A549 (cell line): ENCODE results near the gene FAM32A. TPM values are rescaled to one million over a fixed set of nuclear protein-coding genes. Genes with fewer than 3 reads are reported as not detected.

Source experiments
- ATAC-seq, 2 experiments: fragments of 200-7000 bp in 1 of 2; fragments of >200 bp in 1 of 2; cut with Nextera tagmentation in 1 of 2; cut with Tn5 transposase in 1 of 2; 3 replicates each; pipeline versions ENCODE4 v1.8.0 to v1.9.1; 2018 to 2020; ENCODE audit warnings: mild to moderate bottlenecking in 1 of 2, moderate library complexity in 1 of 2
- CTCF ChIA-PET: fragments of 300-600 bp; sonication (Branson Sonifier 250); formaldehyde crosslinking; extraction: SDS; loops from one replicate; lab custom pipeline; 2021; ENCODE audit warnings: antibody characterized with exemption, inconsistent platforms; lab: Yijun Ruan, JAX
- POLR2A ChIA-PET: fragments of 350-600 bp; formaldehyde crosslinking; extraction: SDS; loops from one replicate; lab custom pipeline; 2021; ENCODE audit warnings: antibody characterized with exemption, inconsistent platforms; lab: Yijun Ruan, JAX
- DNase-seq, 2 experiments: peaks; one replicate each; pipeline versions ENCODE4 v3.0.0 to v3.0.0-alpha.2; 2011 to 2016; ENCODE audit warnings: low read depth in 1 of 2, low spot score in 1 of 2
- FAIRE-seq: peaks from 2 replicates; lab custom pipeline; 2011; peaks lifted over from hg19 to GRCh38; lab: Jason Lieb, UNC
- H3K27ac ChIP-seq, 2 experiments: fragments of >200 bp; sonication (Bioruptor Twin); formaldehyde crosslinking; 3 replicates each; pipeline ENCODE4 v1.5.1; 2016 to 2017
- H3K4me1 ChIP-seq: fragments of >200 bp; sonication (Bioruptor Twin); formaldehyde crosslinking; 3 replicates; pipeline ENCODE4 v1.6.1; 2016
- H3K4me2 ChIP-seq: fragments of >200 bp; sonication (Bioruptor Twin); formaldehyde crosslinking; 3 replicates; pipeline ENCODE4 v1.6.1; 2016
- H3K4me3 ChIP-seq: fragments of >200 bp; sonication (Bioruptor Twin); formaldehyde crosslinking; 3 replicates; pipeline ENCODE4 v1.5.1; 2016
- H3K9me3 ChIP-seq: fragments of >200 bp; sonication (Bioruptor Twin); formaldehyde crosslinking; 3 replicates; pipeline ENCODE4 v1.6.1; 2016
- BCL3 ChIP-seq: fragments of >200 bp; sonication (Bioruptor Twin); formaldehyde crosslinking; IDR thresholded peaks from 3 replicates; pipeline ENCODE4 v1.6.1; 2016
- CHD4 ChIP-seq: fragments of 200-600 bp; sonication (generic); IDR thresholded peaks from 2 replicates; pipeline ENCODE4 v1.6.1; 2016; ENCODE audit warnings: antibody characterized with exemption, mild to moderate bottlenecking, borderline replicate concordance
- FOXS1 ChIP-seq: fragments of 250-450 bp; sonication (Bioruptor Pico); IDR thresholded peaks from 2 replicates; pipeline ENCODE4 v1.5.0; 2020; ENCODE audit warnings: mild to moderate bottlenecking, moderate library complexity
- GATA3 ChIP-seq: IDR thresholded peaks from 2 replicates; pipeline ENCODE4 v1.6.1; 2012; ENCODE audit warnings: borderline replicate concordance
- HEYL ChIP-seq: fragments of 250-450 bp; sonication (Bioruptor Pico); IDR thresholded peaks from 2 replicates; pipeline ENCODE4 v1.8.0; 2021; ENCODE audit warnings: mild to moderate bottlenecking, moderate library complexity
- HOXA7 ChIP-seq: fragments of 250-450 bp; sonication (Bioruptor Pico); IDR thresholded peaks from 2 replicates; pipeline ENCODE4 v1.5.0; 2020; ENCODE audit warnings: mild to moderate bottlenecking, moderate library complexity
- HOXB13 ChIP-seq: fragments of 250-450 bp; sonication (Bioruptor Pico); IDR thresholded peaks from 2 replicates; pipeline ENCODE4 v1.5.0; 2020; ENCODE audit warnings: low read depth, mild to moderate bottlenecking, moderate library complexity
- JUN ChIP-seq, 2 experiments: fragments of >200 bp; sonication (Bioruptor Twin); formaldehyde crosslinking; IDR thresholded peaks; 2 replicates in 1 of 2; 3 replicates in 1 of 2; pipeline ENCODE4 v1.6.1; 2016 to 2017
- MAFK ChIP-seq: fragments of 450-650 bp; IDR thresholded peaks from 2 replicates; pipeline ENCODE4 v1.6.1; 2014; ENCODE audit not compliant: partially characterized antibody
- MAX ChIP-seq: IDR thresholded peaks from 2 replicates; pipeline ENCODE4 v1.6.1; 2012
- MAZ ChIP-seq: fragments of 150-350 bp; IDR thresholded peaks from 2 replicates; pipeline ENCODE4 v1.6.1; 2014; ENCODE audit warnings: antibody characterized with exemption, low read depth, low read length, borderline replicate concordance
- MYC ChIP-seq: IDR thresholded peaks from 2 replicates; pipeline ENCODE4 v1.6.1; 2012; ENCODE audit warnings: mild to moderate bottlenecking, inconsistent platforms, low read length, improper control_type of control experiment, borderline replicate concordance
- NR3C1 ChIP-seq: fragments of >200 bp; sonication (Bioruptor Twin); formaldehyde crosslinking; IDR thresholded peaks from 3 replicates; pipeline ENCODE4 v1.6.1; 2017
- PBX3 ChIP-seq: IDR thresholded peaks from 2 replicates; pipeline ENCODE4 v1.6.1; 2012
- POLR2A ChIP-seq: IDR thresholded peaks from 2 replicates; pipeline ENCODE4 v1.6.1; 2012; ENCODE audit warnings: mild to moderate bottlenecking, low read length
- RCOR1 ChIP-seq: fragments of 150-350 bp; IDR thresholded peaks from 2 replicates; pipeline ENCODE4 v1.6.1; 2014; ENCODE audit warnings: antibody characterized with exemption, low read length, low read depth
- RNF2 ChIP-seq: fragments of 200-600 bp; sonication (generic); IDR thresholded peaks from 2 replicates; pipeline ENCODE4 v1.6.1; 2016; ENCODE audit warnings: low read depth, mild to moderate bottlenecking, antibody characterized with exemption, moderate library complexity, borderline replicate concordance
- ZC3H11A ChIP-seq: fragments of 450-650 bp; IDR thresholded peaks from 2 replicates; pipeline ENCODE4 v1.6.1; 2014; ENCODE audit warnings: antibody characterized with exemption, mild to moderate bottlenecking
- ZFP36 ChIP-seq: fragments of 450-650 bp; IDR thresholded peaks from 2 replicates; pipeline ENCODE4 v1.6.1; 2014; ENCODE audit warnings: borderline replicate concordance; ENCODE audit not compliant: partially characterized antibody
- ZNF302 ChIP-seq: fragments of 250-450 bp; sonication (Bioruptor Pico); IDR thresholded peaks from 2 replicates; pipeline ENCODE4 v1.9.0; 2021; ENCODE audit warnings: inconsistent platforms, mild to moderate bottlenecking, moderate library complexity
- WGBS: methylation state at CpG from one replicate; pipeline ENCODE4 v1.1.6; 2017; ENCODE audit errors: missing lambda C conversion rate; 5-methylcytosine and 5-hydroxymethylcytosine counted together
- polyA plus RNA-seq, 4 experiments: library from polyadenylated mRNA; depleted of rRNA in 3 of 4; stranded (reverse); fragments of >200 nt; fragmentation: RNase III in 1 of 4; extraction: RNeasy Plus Mini Kit Qiagen cat#74134 plus additional on column Dnase treatment in 1 of 4; gene quantifications; 2 replicates in 3 of 4; 3 replicates in 1 of 4; pipeline ENCODE4 v1.2.3, GENCODE V29; 2011 to 2017

FAM32A gene
- polyA plus RNA-seq, 2 of the 4 experiments (the other 2 are of a cell fraction) = 80.8 to 108 TPM

DNA sequence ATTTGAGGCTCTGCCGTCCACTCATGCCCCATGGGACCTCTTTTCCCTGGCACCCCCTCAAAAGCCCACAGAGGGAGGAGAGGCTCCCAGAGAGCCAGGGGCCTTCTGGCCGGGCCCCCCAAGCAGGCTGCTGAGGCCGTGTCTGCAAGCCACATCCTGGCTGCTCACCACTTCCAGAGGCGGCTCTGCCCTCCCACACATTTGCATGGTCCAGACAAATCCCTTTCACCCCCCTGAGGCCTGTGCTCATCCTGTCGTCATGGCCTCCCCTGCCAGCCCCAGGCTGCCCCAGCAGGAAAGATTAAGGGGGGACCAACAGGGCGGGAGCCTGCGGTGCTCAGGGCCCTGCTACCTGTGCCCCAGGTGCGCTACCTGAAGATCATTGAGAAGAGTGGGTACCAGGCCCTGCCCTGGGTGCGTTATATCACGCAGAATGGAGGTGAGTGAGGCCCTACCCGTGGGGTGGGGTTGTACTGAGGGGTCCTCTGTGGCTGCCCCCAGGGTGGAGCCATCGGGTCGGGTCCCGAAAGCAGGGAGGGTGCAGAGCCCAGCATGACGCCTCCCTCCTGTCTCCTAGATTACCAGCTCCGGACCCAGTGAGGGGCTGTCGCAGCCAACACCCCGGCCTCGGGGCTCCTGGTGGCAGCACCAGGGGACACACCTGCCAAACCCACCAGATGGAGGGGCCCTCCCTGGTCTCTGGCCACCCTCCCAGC, 48.8 kb downstream of the FAM32A start:
- H3K4me2 ChIP-seq = no peak overlapping the region
- no peak; a peak in 1 of 6 replicates for ATAC-seq
- FAIRE-seq = no peak
- H3K27ac ChIP-seq = no peak overlapping the region
- TF ChIP-seq MAX (no peak), RNF2 (no peak), MAZ (no peak), POLR2A (no peak), HOXB13 (CRISPR knock-in tag) (no peak), RCOR1 (no peak), MAFK (no peak), HOXA7 (CRISPR knock-in tag) (no peak), BCL3 (no peak), FOXS1 (CRISPR knock-in tag) (no peak), PBX3 (no peak), ZNF302 (CRISPR knock-in tag) (no peak), CHD4 (no peak), ZC3H11A (no peak), ZFP36 (no peak), GATA3 (no peak), MYC (no peak)
- no peaks in the 10 kb centered on the region for H3K9me3 ChIP-seq
- no peak for DNase-seq
- POLR2A ChIA-PET = no interaction called here
- 95% methylated on average over 15 of the region's 19 CpGs for WGBS
- H3K4me1 ChIP-seq = no peaks in the 10 kb centered on the region
- H3K4me3 ChIP-seq = no peak overlapping the region
- CTCF ChIA-PET = interaction anchor here (1.2 to 1.6 kb wide), 2 partner anchors 15 to 149 kb away, joined by 3 to 4 read pairs; no protein-coding TSS in a partner anchor

DNA sequence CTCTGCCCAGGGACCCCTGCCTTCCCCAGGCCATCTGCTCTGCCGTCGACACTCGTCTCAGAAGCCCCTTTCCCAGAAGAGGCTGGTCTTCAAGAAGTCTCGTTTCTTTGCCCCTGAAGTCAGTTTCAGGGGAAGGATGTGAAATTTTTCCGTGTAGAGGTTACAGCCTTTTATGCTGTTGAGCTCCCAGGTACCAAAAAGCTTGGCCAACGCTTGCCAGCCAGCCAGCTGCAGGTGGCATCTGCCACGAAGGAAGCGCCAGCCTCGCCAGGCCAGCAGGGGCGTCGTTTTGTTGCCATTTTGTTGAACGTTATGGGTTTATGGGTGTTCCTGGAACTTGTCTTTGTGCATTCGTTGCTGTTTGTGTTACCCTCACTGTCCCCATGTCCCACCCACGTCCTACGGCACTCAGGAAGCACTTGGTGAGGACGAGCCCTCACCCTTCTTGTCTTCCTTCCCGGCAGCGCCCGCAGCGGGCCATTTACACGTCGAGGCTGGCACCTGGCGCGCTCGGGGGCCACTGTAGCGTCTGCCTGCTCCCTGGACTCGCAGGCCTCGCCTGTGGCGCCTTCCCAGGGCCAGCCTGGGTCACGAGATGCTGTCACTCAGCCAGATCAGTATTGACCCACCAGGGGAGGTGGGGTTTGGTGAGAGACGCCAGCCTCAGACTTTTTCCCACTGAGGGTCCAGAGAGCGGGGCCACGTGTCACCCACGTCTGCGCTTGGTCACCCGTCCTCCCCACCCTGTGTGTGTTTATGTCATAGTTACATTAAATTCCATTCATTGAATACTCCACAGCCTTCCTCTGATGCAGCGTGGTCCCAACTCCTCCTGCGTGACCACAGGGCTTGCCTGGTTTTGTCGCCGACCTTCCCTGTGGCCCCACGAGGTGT, 49.6 kb downstream of the FAM32A start:
- Histone ChIP-seq H3K4me2 (no peak overlapping the region), H3K4me3 (no peak overlapping the region), H3K27ac (no peak overlapping the region), H3K9me3 (no peaks in the 10 kb centered on the region), H3K4me1 (no peaks in the 10 kb centered on the region)
- no peak for FAIRE-seq
- TF ChIP-seq HEYL (no peak), NR3C1 (no peak), GATA3 (no peak), JUN (IDR thresholded peaks at IDR 0.05) (no peak)
- WGBS = 88% methylated on average over 41 of the region's 41 CpGs
- no peak for DNase-seq
- ChIA-PET CTCF (interaction anchor here (3.4 kb wide), 1 partner anchor 13 kb away, joined by 18 read pairs; no protein-coding TSS in a partner anchor), POLR2A (no interaction called here)
- ATAC-seq = no peak
